Measurements from ENCODE around the gene GOLGA8S.
"Not testable (repeated sequence)": the region's sequence is repeated elsewhere in the genome, so short reads cannot be mapped to it uniquely, and the experiment has no call there.

Gene GOLGA8S

DNA sequence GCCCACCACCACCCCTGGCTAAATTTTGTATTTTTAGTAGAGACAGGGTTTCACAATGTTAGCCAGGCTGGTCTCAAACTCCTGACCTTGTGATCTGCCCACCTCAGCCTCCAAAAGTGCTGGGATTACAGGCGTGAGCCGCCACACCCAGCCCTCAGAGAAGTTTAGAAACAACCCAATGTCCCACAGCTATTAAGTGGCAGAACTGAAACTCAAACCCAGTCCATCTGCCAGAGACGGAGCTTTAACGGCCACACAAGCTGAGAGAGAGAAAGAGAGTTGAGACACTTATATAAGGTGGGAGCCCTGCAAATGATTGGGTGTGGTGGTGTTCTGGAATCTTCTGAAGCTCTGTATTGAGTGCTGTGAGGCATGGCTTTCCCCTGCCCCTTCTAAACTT lies 43.8 kb downstream of the GOLGA8S start:
- in situ Hi-C loops (cut with MboI; ENCODE audit: low sequenced_read_pairs): not testable (repeated sequence)

- in situ Hi-C loops (cut with MboI; ENCODE audit: low sequenced_read_pairs): not testable (repeated sequence)
Observed at GRCh38 chr15:23399207-23399606, 44.7 kb downstream of the GOLGA8S start.

GRCh38 chr15:23401627-23402026 lies 47.1 kb downstream of the GOLGA8S start:
- in situ Hi-C loops (cut with MboI; ENCODE audit: low sequenced_read_pairs): no loop called here

GRCh38 chr15:23402140-23402539 lies 47.6 kb downstream of the GOLGA8S start:
- in situ Hi-C loops (cut with MboI; ENCODE audit: low sequenced_read_pairs): no loop called here

DNA sequence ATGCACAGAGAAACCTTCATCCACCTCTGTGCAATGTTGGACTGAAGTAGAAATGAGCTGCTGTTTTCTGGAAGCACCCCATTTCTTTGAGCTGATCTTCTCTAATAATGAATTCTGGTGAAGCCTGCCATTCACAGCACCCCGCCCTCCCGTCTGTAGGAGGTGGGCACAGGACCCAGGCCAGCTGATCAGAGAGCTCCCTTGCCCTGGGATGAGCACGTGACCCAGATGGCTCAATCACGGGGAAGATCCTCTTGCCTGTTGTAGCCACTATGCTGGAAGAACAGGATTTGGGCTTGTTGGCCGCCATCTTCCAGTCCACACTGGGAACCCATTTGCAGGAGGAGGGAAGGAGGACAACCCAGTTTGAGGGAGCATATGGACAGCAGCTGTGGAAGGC lies 48.0 kb downstream of the GOLGA8S start:
- in situ Hi-C loops (cut with MboI; ENCODE audit: low sequenced_read_pairs): no loop called here

- in situ Hi-C loops (cut with MboI; ENCODE audit: low sequenced_read_pairs): no loop called here
Observed at GRCh38 chr15:23403550-23403949, 49.0 kb downstream of the GOLGA8S start.

GRCh38 chr15:23411841-23412240 lies 57.3 kb downstream of the GOLGA8S start:
- in situ Hi-C loops (cut with MboI; ENCODE audit: low sequenced_read_pairs): no loop called here

DNA sequence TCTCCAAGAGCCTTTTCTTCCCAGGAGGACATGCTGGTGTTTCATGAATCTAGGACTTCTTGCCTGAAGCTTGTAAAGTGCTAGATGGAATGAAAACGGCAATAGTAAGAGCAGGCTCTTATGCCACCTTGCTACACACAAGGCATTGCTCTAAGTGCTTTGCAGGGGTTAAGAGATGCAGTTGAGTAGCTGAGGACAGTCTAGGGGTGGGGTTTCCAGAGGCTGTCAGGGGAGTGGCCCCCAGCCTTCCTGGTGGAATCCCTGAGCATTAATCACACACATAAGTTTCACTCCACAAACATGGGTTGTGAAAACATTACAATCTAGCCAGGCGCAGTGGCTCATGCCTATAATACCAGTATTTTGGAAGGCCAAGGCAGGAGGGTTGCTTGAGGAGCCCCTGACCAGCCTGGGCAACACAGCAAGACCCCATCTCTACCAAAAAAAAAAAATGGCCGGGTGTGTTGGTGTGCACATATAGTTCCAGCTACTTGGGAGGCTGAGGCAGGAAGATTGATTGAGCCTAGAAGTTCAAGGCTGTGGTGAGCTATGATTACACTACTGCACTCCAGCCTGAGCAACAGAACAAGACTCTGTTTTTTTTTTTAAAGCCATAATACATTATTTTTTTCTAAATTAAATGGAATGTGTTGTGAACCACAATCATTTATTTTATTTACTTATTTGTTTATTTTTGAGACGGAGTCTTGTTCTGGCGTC lies 58.5 kb downstream of the GOLGA8S start:
- in situ Hi-C loops (cut with MboI; ENCODE audit: low sequenced_read_pairs): not testable (repeated sequence)

Data from HL-60/S4 treated with phorbol 12-myristate 13-acetate at 8.2 ng/mL for 4 days and 3 days (cell line).